ENCODE results near the gene CORIN. TPM values are rescaled to one million over a fixed set of nuclear protein-coding genes. Genes with fewer than 3 reads are reported as not detected.

Gene CORIN
- total and polyA plus RNA-seq, 4 donors, result 0.02 to 0.23 (median 0.15) TPM

GRCh38 chr4:47876784-47877546, 39.1 kb upstream of the CORIN start:
- H3K9ac ChIP-seq (ENCODE audit: low read depth in 1 of 2, low read length in 2 of 2), result no peak overlapping the region
- H3K4me3 ChIP-seq (ENCODE audit: low read depth in 1 of 3, low read length in 3 of 3), result no peak overlapping the region
- peaks cover 1 to 53% (median 48%) of the 10 kb centered on the region in 4 donors for H3K36me3 ChIP-seq (ENCODE audit: control insufficient read depth in 4 of 4, insufficient read depth in 3 of 4, low read depth in 1 of 4, low read length in 3 of 4)
- H3K4me1 ChIP-seq (ENCODE audit: control insufficient read depth in 4 of 4, insufficient read depth in 4 of 4, low read length in 3 of 4), result no peaks in the 10 kb centered on the region
- DNase-seq (ENCODE audit: low spot score), result no peak
- whole genome bisulfite sequencing, result 92% methylated on average over 3 of the region's 3 CpGs
- H3K27me3 ChIP-seq (ENCODE audit: control insufficient read depth in 4 of 4, insufficient read depth in 4 of 4, low read length in 3 of 4), result no peaks in the 10 kb centered on the region
- no peak for TF ChIP-seq ZBTB33 (IDR thresholded peaks at IDR 0.05)
- no peak for TF ChIP-seq JUND (IDR thresholded peaks at IDR 0.05)
- H3K27ac ChIP-seq (ENCODE audit: low read depth in 1 of 2, low read length in 2 of 2), result no peak overlapping the region
- peaks cover 0 to 4% (median under 1%) of the 10 kb centered on the region in 4 donors for H3K9me3 ChIP-seq (ENCODE audit: control insufficient read depth in 4 of 4, low read length in 3 of 4)

- no peak overlapping the region for H3K27ac ChIP-seq (ENCODE audit: low read depth in 1 of 2, low read length in 2 of 2)
- no peaks in the 10 kb centered on the region for H3K4me1 ChIP-seq (ENCODE audit: control insufficient read depth in 4 of 4, insufficient read depth in 4 of 4, low read length in 3 of 4)
- no peak for TF ChIP-seq EGR1 (IDR thresholded peaks at IDR 0.05; ENCODE audit: low read depth in 2 of 2)
- TF ChIP-seq CTCF (IDR thresholded peaks at IDR 0.05; ENCODE audit: low read depth, low read length, missing input control), result no peak
- TF ChIP-seq HNF4G (IDR thresholded peaks at IDR 0.05), result no peak
- no peak for TF ChIP-seq YY1 (IDR thresholded peaks at IDR 0.05)
- no peak for TF ChIP-seq GABPA (IDR thresholded peaks at IDR 0.05 in 1 of 2, conservative IDR thresholded peaks at IDR 0.05 in 1 of 2)
- no peak for TF ChIP-seq HNF4A (conservative IDR thresholded peaks at IDR 0.05)
- no peak for TF ChIP-seq ZBTB33 (IDR thresholded peaks at IDR 0.05)
- no peak for TF ChIP-seq REST (IDR thresholded peaks at IDR 0.05)
- no peak for TF ChIP-seq NR2F2 (IDR thresholded peaks at IDR 0.05)
- no peak for TF ChIP-seq SP1 (IDR thresholded peaks at IDR 0.05)
- TF ChIP-seq MAX (IDR thresholded peaks at IDR 0.05), result no peak
- no peak for TF ChIP-seq RXRA (IDR thresholded peaks at IDR 0.05)
- TF ChIP-seq ATF3 (IDR thresholded peaks at IDR 0.05), result no peak
- TF ChIP-seq JUND (IDR thresholded peaks at IDR 0.05), result no peak
- no peak for TF ChIP-seq TAF1 (conservative IDR thresholded peaks at IDR 0.05)
- no peak for TF ChIP-seq FOXA2 (IDR thresholded peaks at IDR 0.05)
- TF ChIP-seq RAD21 (IDR thresholded peaks at IDR 0.05), result no peak
- no peak for TF ChIP-seq FOXA1 (IDR thresholded peaks at IDR 0.05)
- no peak for DNase-seq (ENCODE audit: low spot score)
- peaks cover 1 to 54% (median 48%) of the 10 kb centered on the region in 4 donors for H3K36me3 ChIP-seq (ENCODE audit: control insufficient read depth in 4 of 4, insufficient read depth in 3 of 4, low read depth in 1 of 4, low read length in 3 of 4)
- H3K27me3 ChIP-seq (ENCODE audit: control insufficient read depth in 4 of 4, insufficient read depth in 4 of 4, low read length in 3 of 4), result no peaks in the 10 kb centered on the region
- H3K9me3 ChIP-seq (ENCODE audit: control insufficient read depth in 4 of 4, low read length in 3 of 4), result peaks cover 0 to 4% (median under 1%) of the 10 kb centered on the region in 4 donors
- H3K9ac ChIP-seq (ENCODE audit: low read depth in 1 of 2, low read length in 2 of 2), result no peak overlapping the region
- H3K4me3 ChIP-seq (ENCODE audit: low read depth in 1 of 3, low read length in 3 of 3), result no peak overlapping the region
Measured at GRCh38 chr4:47876310-47876709, 38.4 kb upstream of the CORIN start.
